GM18511 (cell line): Measurements from ENCODE around the gene GPR34.

Source experiments
- ATAC-seq: cut with Tn5 transposase; IDR thresholded peaks from one replicate; pipeline ENCODE4 v1.9.1; 2021; ENCODE audit warnings: mild to moderate bottlenecking, moderate library complexity; ENCODE audit not compliant: unreplicated experiment

Gene GPR34

DNA sequence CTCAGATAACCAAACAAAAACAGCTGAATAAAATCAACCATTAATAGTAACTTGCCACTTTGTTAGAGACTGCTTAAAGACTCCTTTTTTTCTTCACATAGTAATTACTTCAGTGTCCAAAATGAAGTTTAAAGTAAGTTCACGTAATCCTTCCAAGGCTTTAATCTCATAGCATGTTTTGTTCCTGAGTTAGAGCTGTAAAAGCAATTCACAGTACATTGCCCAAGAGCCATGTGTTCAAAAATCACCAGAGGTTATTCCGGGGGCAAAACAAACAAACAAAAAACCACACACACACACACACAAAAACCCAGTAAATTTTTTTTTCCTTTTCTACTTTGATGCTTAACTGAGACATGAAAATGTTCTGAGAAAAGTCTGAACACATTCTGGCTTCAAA lies 41.3 kb downstream of the GPR34 start:
- no peak for ATAC-seq

- ATAC-seq = no peak
Observed at GRCh38 chrX:41732260-41732659, 43.5 kb downstream of the GPR34 start.

DNA sequence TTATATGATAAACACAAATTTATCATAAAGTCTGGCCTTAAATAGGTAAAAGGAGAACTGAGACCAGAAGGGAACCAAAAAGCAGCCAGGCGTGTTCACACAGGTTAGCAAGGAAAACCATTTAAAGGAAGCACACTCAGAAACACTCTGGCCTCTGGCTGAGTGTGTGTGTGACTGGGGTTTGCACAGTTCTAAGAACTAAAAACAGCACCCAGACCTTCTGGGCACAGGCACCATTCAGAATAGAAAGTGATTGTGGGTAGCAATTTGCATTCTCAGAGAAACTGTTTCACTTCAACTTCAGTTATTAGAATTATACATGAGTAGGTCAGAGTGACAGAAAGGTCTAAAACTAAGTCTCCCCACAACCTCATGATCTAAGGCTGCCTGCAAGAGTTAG lies 45.2 kb downstream of the GPR34 start:
- ATAC-seq = peak; percentile 97

- no peak for ATAC-seq
Observed at GRCh38 chrX:41734530-41734929, 45.8 kb downstream of the GPR34 start.

- no peak for ATAC-seq
Observed at GRCh38 chrX:41737065-41737464, 48.3 kb downstream of the GPR34 start.

DNA sequence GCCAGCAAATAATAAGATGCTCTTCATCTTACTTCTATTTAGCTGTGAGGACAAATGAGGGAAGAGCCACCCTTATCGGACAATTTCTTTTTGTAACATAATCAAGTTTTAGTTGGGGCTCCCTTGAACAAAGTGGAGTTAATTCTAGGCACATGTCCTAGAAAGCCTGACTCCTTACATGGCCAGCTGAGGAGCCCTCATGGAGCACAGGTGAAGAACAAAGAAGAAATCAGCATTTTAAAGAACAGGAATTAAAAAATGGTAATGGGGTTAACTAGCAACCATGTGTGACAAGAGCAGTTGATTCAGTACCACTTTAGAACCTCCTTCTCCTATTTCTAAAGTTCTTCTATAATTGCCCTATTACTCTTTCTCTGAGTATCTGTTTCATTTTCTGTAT lies 51.1 kb downstream of the GPR34 start:
- ATAC-seq = no peak
